ENCODE results near the gene C13orf42.

The C13orf42 gene

GRCh38 chr13:51111174-51111573 lies at the start of gene C13orf42:
TSS of gene C13orf42 (minus strand) at chr13:51111274. CDS start at chr13:51111209, 65 bp downstream.
- no peak for DNase-seq (ENCODE audit: low read depth in 2 of 2)

- DNase-seq (ENCODE audit: low read depth in 2 of 2), result no peak
These were observed 47.9 kb upstream of the C13orf42 start for GRCh38 chr13:51158880-51159518.

- DNase-seq (ENCODE audit: low read depth in 2 of 2), result no peak
These were observed 47.3 kb upstream of the C13orf42 start for GRCh38 chr13:51158365-51158764.

- DNase-seq (ENCODE audit: low read depth in 2 of 2), result no peak
These were observed 45.6 kb upstream of the C13orf42 start for GRCh38 chr13:51156648-51157047.

GRCh38 chr13:51155776-51156515 lies 44.9 kb upstream of the C13orf42 start:
- DNase-seq (ENCODE audit: low read depth in 2 of 2), result no peak

GRCh38 chr13:51155161-51155560 lies 44.1 kb upstream of the C13orf42 start:
- DNase-seq (ENCODE audit: low read depth in 2 of 2), result no peak

- DNase-seq (ENCODE audit: low read depth in 2 of 2), result no peak
These were observed 43.0 kb upstream of the C13orf42 start for GRCh38 chr13:51154029-51154555.

- DNase-seq (ENCODE audit: low read depth in 2 of 2), result no peak
These were observed 42.5 kb upstream of the C13orf42 start for GRCh38 chr13:51153527-51153926.

GRCh38 chr13:51152701-51153100 lies 41.6 kb upstream of the C13orf42 start:
- no peak for DNase-seq (ENCODE audit: low read depth in 2 of 2)

- DNase-seq (ENCODE audit: low read depth in 2 of 2), result no peak
These were observed 40.4 kb upstream of the C13orf42 start for GRCh38 chr13:51151463-51151862.

- no peak for DNase-seq (ENCODE audit: low read depth in 2 of 2)
These were observed 38.0 kb upstream of the C13orf42 start for GRCh38 chr13:51148952-51149573.

- no peak for DNase-seq (ENCODE audit: low read depth in 2 of 2)
These were observed 37.3 kb upstream of the C13orf42 start for GRCh38 chr13:51148223-51148951.

- DNase-seq (ENCODE audit: low read depth in 2 of 2), result no peak
These were observed 36.7 kb upstream of the C13orf42 start for GRCh38 chr13:51147732-51148131.

- DNase-seq (ENCODE audit: low read depth in 2 of 2), result no peak
These were observed 35.6 kb upstream of the C13orf42 start for GRCh38 chr13:51146667-51147066.

- DNase-seq (ENCODE audit: low read depth in 2 of 2), result no peak
These were observed 26.2 kb upstream of the C13orf42 start for GRCh38 chr13:51137250-51137649.

GRCh38 chr13:51136276-51136980 lies 25.4 kb upstream of the C13orf42 start:
- no peak for DNase-seq (ENCODE audit: low read depth in 2 of 2)

- no peak for DNase-seq (ENCODE audit: low read depth in 2 of 2)
These were observed 23.8 kb upstream of the C13orf42 start for GRCh38 chr13:51134763-51135365.

- no peak for DNase-seq (ENCODE audit: low read depth in 2 of 2)
These were observed 19.3 kb upstream of the C13orf42 start for GRCh38 chr13:51130348-51130747.

GRCh38 chr13:51125495-51126226 lies 14.6 kb upstream of the C13orf42 start:
- DNase-seq (ENCODE audit: low read depth in 2 of 2), result peak; percentile 14 to 34

GRCh38 chr13:51122868-51123566 lies 11.9 kb upstream of the C13orf42 start:
- DNase-seq (ENCODE audit: low read depth in 2 of 2), result peak in 1 of 2 experiments; percentile 5

Measured in stimulated activated CD4-positive, alpha-beta T cell treated with anti-CD3 and anti-CD28 coated beads, Interleukin-12 subunit alpha, Interleukin-12 subunit beta, amount 100 ng/mL, for 24 hours (primary cell).